ENCODE data around the gene LBH.
"Not testable (repeated sequence)": the region's sequence is repeated elsewhere in the genome, so short reads cannot be mapped to it uniquely, and the experiment has no call there.

LBH gene

DNA sequence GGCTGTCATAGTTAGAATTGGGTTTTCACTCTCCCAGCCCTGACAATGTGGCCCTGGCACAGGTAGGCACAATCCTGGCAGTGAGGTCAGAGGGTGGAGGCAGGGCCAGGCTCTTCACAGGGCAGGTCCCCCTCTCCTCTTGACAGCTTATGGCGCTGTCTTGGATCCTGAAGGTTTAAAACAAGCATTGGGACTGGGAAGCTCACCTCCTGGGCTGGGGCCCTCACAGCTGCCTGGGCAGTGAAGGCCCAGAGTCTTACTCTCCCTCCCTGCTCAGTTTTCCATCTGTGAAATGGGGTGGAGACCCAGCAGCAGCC is 23.3 kb downstream of the LBH start:
- FAIRE-seq (no peak), DNase-seq (ENCODE audit: insufficient read length, low spot score) (no peak)

DNA sequence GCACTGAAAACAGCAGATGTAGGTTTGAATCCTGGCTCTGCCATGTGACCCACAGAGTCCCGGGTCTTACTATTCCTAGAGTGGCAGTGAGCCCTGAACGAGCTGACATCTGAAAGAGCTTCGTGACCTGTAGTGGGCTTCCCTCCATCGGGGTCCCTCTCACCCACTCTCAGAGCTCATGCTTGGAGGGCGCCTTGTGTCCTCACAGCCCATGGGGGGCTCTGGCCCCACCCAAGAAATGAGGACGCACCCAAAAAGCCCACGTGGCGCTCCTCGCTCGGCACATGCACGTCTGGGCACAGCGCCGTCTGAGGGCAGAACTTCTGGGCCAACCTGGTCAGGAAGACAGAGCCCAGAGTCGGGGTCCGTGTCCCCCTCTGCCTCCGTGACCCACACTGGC is 23.7 kb downstream of the LBH start:
- no peak for FAIRE-seq
- DNase-seq (ENCODE audit: insufficient read length, low spot score), result no peak

DNA sequence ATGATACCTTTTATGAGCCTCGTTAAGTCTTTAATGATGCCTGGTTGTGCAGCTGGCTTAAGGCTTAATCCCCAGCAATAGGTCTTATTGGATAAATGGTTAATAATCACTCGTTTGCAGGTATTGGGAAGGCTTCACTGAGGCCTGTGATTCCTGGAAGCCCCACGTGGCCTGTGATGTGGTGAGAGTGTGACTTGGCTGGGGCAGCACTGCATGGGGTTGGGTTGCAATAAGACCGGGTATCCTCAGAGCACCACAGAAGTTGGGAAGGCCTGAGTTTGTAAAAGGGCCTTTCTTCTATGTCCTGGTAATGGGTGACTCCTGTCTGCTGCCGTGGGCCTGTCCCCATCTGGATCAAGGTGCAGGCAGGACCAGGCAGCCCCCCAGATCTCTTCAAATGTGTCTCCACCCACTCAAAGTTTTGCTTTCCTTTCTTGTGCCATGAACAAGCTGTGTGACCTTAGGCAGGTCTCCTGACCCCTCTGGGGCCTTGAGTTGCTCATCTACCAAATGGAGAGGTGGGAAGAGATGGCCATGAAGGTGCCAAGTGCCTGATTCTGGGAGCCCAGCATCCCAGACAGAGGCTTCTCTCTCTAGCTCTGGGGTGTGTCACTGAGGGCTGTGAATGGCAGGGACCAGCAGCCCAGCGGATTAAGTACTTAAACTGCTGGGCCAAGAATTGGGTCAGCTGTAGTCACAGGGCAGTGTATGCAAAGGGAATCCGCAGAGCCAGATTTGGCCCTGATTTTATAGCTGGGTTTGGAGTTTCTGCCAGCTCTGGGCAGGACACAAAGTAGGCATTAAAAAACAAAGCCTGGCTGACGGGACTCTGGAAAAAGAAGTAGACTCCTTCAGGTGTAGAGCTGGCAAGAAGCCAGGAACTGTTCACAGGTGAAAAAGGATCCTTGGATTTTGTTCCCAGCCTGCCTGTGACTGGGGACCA is 24.4 kb downstream of the LBH start:
- FAIRE-seq, result no peak
- DNase-seq (ENCODE audit: insufficient read length, low spot score), result no peak

DNA sequence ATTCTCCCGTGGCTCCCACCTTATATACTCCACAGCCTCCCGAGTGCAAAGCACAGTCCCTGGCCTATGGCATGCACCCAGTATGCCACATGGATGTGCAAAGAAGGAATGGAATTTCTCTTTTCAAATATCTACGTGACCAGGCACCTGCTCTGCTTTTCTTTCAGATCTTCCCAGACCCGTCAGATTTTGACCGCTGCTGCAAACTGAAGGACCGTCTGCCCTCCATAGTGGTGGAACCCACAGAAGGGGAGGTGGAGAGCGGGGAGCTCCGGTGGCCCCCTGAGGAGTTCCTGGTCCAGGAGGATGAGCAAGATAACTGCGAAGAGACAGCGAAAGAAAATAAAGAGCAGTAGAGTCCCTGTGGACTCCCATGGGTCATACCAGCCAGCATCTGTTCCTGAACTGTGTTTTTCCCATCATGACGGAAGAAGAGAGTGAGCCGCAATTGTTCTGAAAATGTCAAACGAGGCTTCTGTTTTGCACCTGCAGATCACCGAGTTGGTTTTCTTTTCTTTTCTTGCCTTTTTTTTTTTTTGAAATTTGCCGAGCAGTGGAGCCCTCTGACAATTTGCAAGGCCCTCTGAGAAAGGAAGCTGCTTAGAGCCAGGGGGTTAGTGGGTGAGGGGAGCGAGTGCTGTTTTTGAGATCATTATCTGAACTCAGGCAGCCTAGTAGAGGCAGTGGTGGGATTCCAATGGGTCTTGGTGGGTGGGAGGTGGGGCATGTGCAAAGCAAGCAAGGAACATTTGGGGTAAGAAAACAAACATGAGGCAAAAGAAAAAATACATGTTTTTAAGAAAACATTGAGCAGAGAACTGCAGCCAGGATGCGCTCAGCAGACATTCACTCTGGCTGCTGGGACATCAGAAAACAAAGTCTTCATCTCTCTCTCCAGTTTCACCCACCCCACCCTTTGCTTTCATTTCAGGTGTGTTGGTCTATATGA is 26.2 kb downstream of the LBH start:
- FAIRE-seq, result no peak
- DNase-seq (ENCODE audit: insufficient read length, low spot score), result no peak

DNA sequence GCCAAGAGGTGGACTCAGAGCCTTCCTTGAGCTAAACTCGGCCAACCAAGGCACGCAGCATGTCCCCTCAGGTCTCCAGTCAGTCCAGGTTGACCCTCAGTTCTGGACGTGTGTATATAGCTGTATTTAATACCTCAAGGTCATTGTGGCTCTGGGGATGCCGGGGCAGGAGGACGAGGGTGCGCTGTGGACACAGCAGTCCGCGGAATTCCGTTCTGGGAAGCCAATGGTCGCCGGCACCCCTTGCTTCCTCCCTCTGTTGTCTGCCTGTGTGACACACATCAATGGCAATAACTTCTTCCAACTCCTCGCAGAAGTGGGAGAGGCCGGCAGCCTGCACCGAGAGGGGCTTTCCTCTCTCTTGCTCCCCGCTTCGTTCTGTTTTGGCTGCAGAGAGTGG is 27.7 kb downstream of the LBH start:
- no peak for DNase-seq (ENCODE audit: insufficient read length, low spot score)

DNA sequence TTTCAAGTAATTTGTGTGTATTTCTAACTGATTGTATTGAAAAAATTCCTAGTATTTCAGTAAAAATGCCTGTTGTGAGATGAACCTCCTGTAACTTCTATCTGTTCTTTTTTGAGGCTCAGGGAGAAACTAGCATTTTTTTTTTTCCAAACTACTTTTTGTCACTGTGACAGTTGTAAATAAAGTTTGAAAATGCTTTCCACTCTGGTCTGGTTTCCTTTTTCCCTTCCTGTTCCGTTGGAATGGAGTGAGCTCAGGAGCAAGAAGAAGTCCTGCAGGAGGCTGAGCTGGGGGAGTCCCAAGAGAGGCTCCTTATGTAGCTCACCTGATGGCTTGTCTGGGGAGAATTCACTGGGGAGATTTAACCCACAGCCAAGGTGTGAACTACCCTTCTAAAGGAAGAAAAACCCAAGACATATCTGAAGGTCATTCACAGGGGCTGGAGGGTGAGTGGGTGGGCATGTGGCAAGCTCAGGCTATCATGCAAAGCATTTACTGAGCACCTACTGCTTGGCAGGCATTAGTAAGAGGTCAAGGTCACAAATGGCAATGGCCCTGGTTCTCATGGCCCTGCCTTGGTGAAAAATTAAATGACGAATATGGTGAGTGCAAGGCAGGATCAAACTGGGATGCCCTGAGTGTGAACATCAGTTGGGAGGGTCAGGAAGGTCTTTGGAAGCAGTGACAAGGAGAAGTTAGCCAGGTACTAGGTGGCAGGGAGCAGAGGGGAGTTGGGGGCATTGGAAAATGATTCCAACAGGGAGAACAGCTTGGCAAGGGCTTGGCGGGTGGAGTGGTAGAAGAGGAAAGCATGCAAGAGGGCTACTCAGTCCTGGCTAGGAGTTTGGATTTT is 28.7 kb downstream of the LBH start:
- no peak for FAIRE-seq
- DNase-seq (ENCODE audit: insufficient read length, low spot score), result no peak

More for the DNA sequence above, 27.7 kb downstream of the LBH start:
- no peak for FAIRE-seq

DNA sequence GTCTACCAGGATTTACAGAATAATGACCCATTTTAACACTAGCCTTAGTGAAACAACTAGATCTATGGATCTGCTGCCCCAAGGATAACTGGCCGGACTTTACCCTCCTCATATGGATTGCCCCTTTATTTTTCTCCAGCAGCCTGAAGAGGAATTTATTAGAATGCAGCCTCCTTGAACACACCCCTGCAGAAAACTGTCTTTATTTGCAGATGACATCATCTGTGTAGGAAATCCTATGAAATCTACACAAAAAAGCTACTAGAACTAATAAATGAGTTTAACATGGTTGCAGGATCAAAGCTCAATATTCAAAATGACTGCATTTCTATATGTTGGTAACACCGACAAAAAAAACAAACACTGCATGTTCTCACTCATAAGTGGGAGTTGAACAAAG is 29.6 kb downstream of the LBH start:
- FAIRE-seq (no peak), DNase-seq (ENCODE audit: insufficient read length, low spot score) (no peak)

DNA sequence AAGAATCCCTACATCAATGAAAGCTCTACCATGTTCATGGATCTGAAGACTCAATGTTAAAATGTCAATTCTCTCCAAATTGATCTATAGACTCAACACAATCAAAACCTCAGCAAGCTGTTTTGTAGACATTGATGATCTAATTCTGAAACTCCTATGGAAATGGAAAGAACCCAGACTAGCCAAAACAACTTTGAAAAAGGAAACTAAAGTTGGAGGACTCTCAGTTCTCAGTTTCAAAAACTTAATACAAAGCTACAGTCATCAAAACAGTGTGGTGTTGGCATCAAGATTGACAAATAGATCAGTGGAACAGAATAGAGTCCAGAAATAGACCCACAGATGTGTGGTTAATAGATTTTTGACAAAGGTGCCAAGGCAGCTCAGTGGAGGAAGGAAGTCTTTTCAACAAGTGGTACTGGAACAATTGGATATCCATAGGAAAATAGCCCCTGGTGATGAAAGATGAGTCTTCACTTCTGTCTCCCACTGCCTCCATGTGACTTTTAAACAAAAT is 30.4 kb downstream of the LBH start:
- FAIRE-seq, result peak; percentile 44
- DNase-seq (ENCODE audit: insufficient read length, low spot score), result no peak

DNA sequence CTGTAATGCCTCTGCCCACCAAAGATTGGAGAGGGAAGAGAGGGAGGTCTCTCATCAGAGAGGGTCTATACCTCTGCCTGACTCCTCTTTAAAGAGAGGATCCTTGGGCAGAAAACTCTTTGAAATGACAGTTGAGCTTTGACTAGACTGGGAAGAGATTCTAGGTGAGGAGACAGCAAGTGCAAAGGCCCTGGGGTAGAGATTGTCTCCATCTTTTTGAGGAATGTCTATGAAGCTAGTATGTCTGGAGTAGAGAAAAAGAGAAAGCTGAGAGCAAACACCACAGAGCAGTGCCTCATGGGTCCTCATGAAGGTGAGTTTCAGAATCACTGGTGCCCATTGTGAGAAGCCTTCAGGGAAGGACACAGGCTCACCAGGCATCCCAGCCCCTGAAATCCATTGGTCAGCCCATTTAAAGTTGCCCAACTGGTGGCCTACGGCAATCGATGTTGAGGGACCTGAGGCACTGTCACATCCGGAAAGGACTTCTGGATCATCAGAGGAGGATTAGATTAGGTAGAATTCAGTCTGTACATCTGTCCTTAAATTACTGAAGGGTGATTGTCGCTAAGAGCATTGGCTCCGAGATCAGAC is 31.5 kb downstream of the LBH start:
- no peak for FAIRE-seq
- no peak for DNase-seq (ENCODE audit: insufficient read length, low spot score)

DNA sequence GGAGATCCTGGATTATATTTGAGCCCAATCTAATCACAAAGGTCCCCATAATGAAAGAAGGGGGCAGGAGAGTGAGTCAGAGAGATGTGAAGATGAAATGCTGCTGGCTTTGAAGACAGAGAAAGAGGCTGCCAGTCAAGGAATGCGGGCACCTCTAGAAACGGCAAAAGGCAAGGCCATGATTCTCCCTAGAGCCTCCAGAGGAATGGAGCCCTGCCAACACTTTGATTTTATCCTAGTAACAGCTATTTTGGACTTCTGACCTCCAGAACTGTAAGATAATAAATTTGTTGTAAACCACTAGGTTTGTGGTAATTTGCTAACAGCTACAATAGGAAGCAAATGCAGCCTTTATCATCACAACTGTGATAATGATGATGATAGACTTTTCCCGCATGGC is 32.9 kb downstream of the LBH start:
- FAIRE-seq (no peak), DNase-seq (ENCODE audit: insufficient read length, low spot score) (no peak)

DNA sequence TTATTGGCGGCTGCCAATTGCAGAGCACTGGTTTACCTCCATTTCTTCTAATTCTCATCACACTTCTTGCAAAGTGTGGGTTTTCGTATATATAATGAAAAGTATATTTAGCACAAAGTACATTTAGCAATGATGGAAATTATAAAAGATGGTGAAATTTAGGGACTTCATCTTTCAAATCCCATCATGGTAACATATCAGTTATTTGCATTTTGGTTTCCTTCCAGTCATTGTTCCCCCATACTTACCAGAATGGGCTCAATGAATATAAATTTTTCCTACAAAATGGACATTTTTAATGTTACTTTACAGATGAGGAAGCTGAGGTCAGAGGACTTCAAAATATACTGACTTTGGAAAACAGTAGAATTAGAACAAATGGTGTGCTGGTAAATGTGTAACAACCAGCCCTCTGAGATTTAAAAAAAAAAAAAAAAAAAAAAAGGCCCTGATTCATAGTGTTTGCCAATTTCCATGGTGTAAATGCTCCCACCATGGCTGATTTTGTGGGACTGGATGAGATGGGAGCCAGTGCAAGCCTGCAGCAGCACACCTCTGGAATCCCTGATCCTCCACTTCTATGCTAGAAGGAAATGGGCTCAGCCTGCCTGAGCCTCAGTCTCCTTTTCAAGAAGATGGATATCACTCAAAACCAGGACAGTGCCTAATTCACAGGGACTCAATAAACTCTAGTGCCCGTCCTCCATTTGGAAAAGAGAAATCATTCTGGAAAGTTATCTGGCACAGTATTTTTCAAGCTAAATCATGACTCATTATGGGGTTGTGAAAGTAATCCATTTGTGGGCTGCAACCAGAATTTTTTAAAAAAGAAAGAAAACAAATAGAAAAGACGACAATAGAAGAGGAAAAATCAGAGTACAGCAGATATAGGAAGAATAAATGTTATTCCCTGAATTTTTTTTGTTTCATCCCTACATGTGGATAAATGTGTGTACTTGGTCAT is 34.0 kb downstream of the LBH start:
- FAIRE-seq, result no peak
- DNase-seq (ENCODE audit: insufficient read length, low spot score), result no peak

DNA sequence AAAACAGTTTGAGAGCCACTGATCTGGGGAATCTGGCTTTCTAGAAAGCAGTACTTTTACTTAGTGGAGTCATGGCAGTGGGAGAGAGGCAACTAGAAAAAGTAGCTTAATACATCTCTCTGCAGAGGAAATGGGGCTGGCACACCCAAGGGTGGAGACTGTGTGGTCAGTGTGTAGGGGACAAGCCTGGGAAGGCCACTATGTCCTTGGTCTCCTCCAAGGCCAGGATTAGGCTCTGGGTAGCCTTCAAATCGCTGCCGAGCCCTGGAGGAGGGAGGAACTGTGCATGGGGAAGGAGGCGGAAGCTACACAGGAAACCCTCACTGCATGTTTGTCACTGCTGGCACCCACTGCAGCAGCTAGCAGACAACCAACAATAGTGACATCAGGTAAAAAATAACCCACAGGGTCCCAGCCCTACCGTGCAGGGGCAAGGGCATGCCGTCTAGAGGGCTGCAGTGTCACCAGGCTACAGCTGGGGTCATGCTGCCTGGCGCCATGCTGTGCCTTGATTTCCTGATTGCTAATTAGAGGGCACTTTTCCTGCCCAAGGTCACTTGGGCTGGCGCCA is 34.8 kb downstream of the LBH start:
- DNase-seq (ENCODE audit: insufficient read length, low spot score), result peak; percentile 29

DNA sequence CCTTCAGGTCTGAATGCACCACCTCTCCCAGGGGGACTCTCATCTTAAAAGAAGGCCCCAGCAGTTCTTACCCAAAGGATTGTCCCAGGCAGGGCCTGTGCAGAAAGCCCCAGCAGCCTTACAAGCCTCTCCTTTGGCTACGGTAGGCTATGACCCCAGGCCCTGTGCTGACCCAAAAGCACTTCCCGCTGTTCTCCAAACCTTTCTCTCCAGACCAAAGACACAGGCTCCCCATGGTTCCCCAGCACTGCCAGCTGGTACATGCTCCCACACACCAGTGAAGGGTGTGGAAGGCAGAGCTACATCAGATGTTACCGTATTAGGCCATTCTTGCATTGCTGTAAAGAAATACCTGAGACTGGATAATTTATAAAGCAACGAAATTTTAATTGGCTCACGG is 35.4 kb downstream of the LBH start:
- DNase-seq (ENCODE audit: insufficient read length, low spot score) (no peak), FAIRE-seq (no peak)

More for the DNA sequence above, 34.8 kb downstream of the LBH start:
- FAIRE-seq, result no peak

DNA sequence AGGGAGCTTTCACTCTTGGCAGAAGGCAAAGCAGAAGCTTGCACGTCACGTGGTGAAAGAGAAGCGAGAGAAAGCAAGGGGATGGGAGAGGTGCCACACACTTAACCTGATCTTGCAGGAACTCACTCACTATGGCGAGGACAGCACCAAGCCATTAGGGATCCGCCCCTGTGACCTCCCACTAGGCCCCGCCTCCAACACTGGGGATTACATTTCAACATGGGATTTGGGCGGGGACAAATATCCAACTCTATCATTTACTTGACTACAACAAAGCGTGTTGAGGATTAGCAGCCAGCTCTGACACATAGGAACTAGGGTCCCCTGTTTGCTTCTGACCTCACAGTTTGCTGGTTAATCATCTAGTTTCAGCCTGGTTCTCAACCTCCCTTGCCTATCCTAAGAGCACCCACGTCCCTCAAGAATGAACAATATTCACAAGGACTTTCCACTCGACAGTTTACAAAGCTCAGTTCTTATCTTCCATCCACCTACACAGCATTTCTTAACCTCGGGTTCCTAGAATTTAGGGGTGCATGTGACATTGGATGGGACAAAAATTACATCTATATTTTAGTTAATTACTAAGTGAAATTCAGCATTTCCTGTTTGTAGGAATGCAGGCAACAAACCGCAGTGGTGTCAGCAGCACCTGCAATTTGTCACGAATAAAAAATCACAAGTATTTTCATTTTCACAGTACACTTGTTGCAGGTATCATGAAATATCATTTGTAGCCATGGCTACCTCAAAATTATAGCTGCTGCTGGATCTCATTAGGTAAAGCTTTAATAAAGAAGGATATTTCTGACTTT is 36.0 kb downstream of the LBH start:
- DNase-seq (ENCODE audit: insufficient read length, low spot score) (no peak), FAIRE-seq (no peak)

DNA sequence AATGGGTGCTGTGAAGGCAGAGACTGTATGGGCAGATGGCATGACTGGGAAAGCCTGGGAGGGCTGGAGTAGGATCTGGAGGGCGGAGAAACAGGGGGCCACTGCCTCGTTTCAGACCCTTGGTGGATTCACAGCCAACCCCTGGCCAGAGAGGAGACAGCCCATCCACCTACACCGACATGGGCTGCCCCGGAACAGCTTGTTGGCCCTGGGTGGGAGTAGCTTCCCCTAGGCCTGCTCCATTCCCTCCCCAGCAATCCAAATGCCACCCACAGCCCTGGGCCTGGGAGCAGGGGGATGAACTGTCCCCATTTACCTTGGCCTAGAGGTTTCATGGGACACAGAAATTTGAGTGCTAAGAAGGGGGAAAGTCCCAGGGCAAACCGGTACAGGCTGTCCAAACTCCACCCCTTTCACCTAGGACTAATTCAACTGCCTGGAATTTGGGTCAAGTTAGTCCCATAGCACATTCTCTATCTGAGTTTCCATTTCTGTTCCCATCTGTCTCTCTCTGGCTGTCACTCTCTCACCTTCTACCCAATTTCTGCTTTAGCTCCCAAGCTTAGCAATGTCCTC is 37.0 kb downstream of the LBH start:
- DNase-seq (ENCODE audit: insufficient read length, low spot score), result no peak
- FAIRE-seq, result no peak

DNA sequence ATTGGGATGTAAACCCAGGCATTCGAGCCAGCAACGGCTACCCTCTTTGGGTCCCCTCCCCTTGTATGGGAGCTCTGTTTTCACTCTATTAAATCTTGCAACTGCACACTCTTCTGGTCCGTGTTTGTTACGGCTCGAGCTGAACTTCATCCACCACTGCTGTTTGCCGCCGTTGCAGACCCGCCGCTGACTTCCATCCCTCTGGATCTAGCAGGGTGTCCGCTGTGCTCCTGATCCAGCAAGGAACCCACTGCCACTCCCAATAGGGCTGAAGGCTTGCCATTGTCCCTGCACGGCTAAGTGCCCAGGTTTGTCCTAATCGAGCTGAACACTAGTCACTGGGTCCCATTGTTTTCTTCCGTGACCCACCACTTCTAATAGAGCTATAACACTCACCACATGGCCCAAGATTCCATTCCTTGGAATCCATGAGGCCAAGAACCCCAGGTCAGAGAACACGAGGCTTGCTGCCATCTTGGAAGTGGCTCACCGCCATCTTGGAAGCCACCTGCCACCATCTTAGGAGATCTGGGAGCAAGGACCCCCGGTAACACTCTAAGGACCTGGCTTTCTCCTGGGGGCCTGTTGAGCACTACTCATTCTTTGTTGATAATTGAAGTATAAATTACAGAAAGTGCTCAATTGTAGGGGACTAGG is 37.9 kb downstream of the LBH start:
- not testable (repeated sequence) for DNase-seq (ENCODE audit: insufficient read length, low spot score); FAIRE-seq

DNA sequence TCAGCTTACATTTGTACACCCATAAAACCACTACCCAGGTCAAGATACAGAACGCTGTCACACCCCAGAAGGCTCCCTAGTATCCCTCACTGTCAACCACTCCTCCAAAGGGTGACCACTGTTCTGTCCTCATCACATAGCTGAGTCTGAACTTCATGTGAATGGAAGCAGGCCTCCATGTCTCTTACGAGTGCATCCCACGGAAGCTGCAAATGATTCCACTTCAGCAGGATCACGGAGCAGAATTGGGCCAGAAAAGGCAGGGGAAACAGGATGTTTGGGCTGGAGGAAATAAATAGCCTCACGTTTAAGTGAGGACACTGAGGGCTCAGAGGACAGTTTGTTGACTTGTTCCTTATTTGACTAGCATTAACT is 38.4 kb downstream of the LBH start:
- FAIRE-seq, result no peak
- DNase-seq (ENCODE audit: insufficient read length, low spot score), result no peak
